A549 (cell line): ENCODE results near the gene CDYL2. TPM values are rescaled to one million over a fixed set of nuclear protein-coding genes. Genes with fewer than 3 reads are reported as not detected.

Experiments
- ATAC-seq, 2 experiments: fragments of 200-7000 bp in 1 of 2; fragments of >200 bp in 1 of 2; cut with Nextera tagmentation in 1 of 2; cut with Tn5 transposase in 1 of 2; 3 replicates each; pipeline versions ENCODE4 v1.8.0 to v1.9.1; 2018 to 2020; ENCODE audit warnings: mild to moderate bottlenecking in 1 of 2, moderate library complexity in 1 of 2
- CTCF ChIA-PET: fragments of 300-600 bp; sonication (Branson Sonifier 250); formaldehyde crosslinking; extraction: SDS; loops from one replicate; lab custom pipeline; 2021; ENCODE audit warnings: antibody characterized with exemption, inconsistent platforms; lab: Yijun Ruan, JAX
- POLR2A ChIA-PET: fragments of 350-600 bp; formaldehyde crosslinking; extraction: SDS; loops from one replicate; lab custom pipeline; 2021; ENCODE audit warnings: antibody characterized with exemption, inconsistent platforms; lab: Yijun Ruan, JAX
- DNase-seq, 2 experiments: peaks; one replicate each; pipeline versions ENCODE4 v3.0.0 to v3.0.0-alpha.2; 2011 to 2016; ENCODE audit warnings: low read depth in 1 of 2, low spot score in 1 of 2
- FAIRE-seq: peaks from 2 replicates; lab custom pipeline; 2011; peaks lifted over from hg19 to GRCh38; lab: Jason Lieb, UNC
- H3K27ac ChIP-seq, 2 experiments: fragments of >200 bp; sonication (Bioruptor Twin); formaldehyde crosslinking; 3 replicates each; pipeline ENCODE4 v1.5.1; 2016 to 2017
- H3K4me1 ChIP-seq: fragments of >200 bp; sonication (Bioruptor Twin); formaldehyde crosslinking; 3 replicates; pipeline ENCODE4 v1.6.1; 2016
- H3K4me2 ChIP-seq: fragments of >200 bp; sonication (Bioruptor Twin); formaldehyde crosslinking; 3 replicates; pipeline ENCODE4 v1.6.1; 2016
- H3K4me3 ChIP-seq: fragments of >200 bp; sonication (Bioruptor Twin); formaldehyde crosslinking; 3 replicates; pipeline ENCODE4 v1.5.1; 2016
- H3K9me3 ChIP-seq: fragments of >200 bp; sonication (Bioruptor Twin); formaldehyde crosslinking; 3 replicates; pipeline ENCODE4 v1.6.1; 2016
- CHD2 ChIP-seq: fragments of 150-350 bp; IDR thresholded peaks from 2 replicates; pipeline ENCODE4 v1.6.1; 2014; ENCODE audit warnings: low read length; ENCODE audit not compliant: partially characterized antibody
- E2F6 ChIP-seq: IDR thresholded peaks from 2 replicates; pipeline ENCODE4 v1.6.1; 2012; ENCODE audit warnings: low read depth, borderline replicate concordance
- ELK1 ChIP-seq: fragments of 150-350 bp; IDR thresholded peaks from 2 replicates; pipeline ENCODE4 v1.6.1; 2014; ENCODE audit warnings: low read depth, mild to moderate bottlenecking, low read length
- HOXA7 ChIP-seq: fragments of 250-450 bp; sonication (Bioruptor Pico); IDR thresholded peaks from 2 replicates; pipeline ENCODE4 v1.5.0; 2020; ENCODE audit warnings: mild to moderate bottlenecking, moderate library complexity
- MAFK ChIP-seq: fragments of 450-650 bp; IDR thresholded peaks from 2 replicates; pipeline ENCODE4 v1.6.1; 2014; ENCODE audit not compliant: partially characterized antibody
- MAX ChIP-seq: IDR thresholded peaks from 2 replicates; pipeline ENCODE4 v1.6.1; 2012
- MYC ChIP-seq: IDR thresholded peaks from 2 replicates; pipeline ENCODE4 v1.6.1; 2012; ENCODE audit warnings: mild to moderate bottlenecking, inconsistent platforms, low read length, improper control_type of control experiment, borderline replicate concordance
- NR3C1 ChIP-seq: fragments of >200 bp; sonication (Bioruptor Twin); formaldehyde crosslinking; IDR thresholded peaks from 3 replicates; pipeline ENCODE4 v1.6.1; 2017
- RAD21 ChIP-seq, 2 experiments: fragments of >200 bp in 1 of 2; sonication (Bioruptor Twin) in 1 of 2; formaldehyde crosslinking in 1 of 2; IDR thresholded peaks in 1 of 2; conservative IDR thresholded peaks in 1 of 2; 2 replicates in 1 of 2; 3 replicates in 1 of 2; pipeline ENCODE4 v1.6.1; 2012 to 2018; ENCODE audit warnings: inconsistent platforms in 1 of 2
- RARB ChIP-seq: fragments of 250-450 bp; sonication (Bioruptor Pico); IDR thresholded peaks from 2 replicates; pipeline ENCODE4 v1.8.0; 2021; ENCODE audit warnings: mild to moderate bottlenecking, moderate library complexity
- SREBF2 ChIP-seq: fragments of 450-650 bp; IDR thresholded peaks from 2 replicates; pipeline ENCODE4 v1.6.1; 2014; ENCODE audit warnings: mild to moderate bottlenecking, moderate library complexity
- TFCP2L1 ChIP-seq: fragments of 250-450 bp; sonication (Bioruptor Pico); IDR thresholded peaks from 2 replicates; pipeline ENCODE4 v1.5.0; 2021; ENCODE audit warnings: mild to moderate bottlenecking
- ZC3H11A ChIP-seq: fragments of 450-650 bp; IDR thresholded peaks from 2 replicates; pipeline ENCODE4 v1.6.1; 2014; ENCODE audit warnings: antibody characterized with exemption, mild to moderate bottlenecking
- ZFP36 ChIP-seq: fragments of 450-650 bp; IDR thresholded peaks from 2 replicates; pipeline ENCODE4 v1.6.1; 2014; ENCODE audit warnings: borderline replicate concordance; ENCODE audit not compliant: partially characterized antibody
- WGBS: methylation state at CpG from one replicate; pipeline ENCODE4 v1.1.6; 2017; ENCODE audit errors: missing lambda C conversion rate; 5-methylcytosine and 5-hydroxymethylcytosine counted together
- polyA plus RNA-seq, 4 experiments: library from polyadenylated mRNA; depleted of rRNA in 3 of 4; stranded (reverse); fragments of >200 nt; fragmentation: RNase III in 1 of 4; extraction: RNeasy Plus Mini Kit Qiagen cat#74134 plus additional on column Dnase treatment in 1 of 4; gene quantifications; 2 replicates in 3 of 4; 3 replicates in 1 of 4; pipeline ENCODE4 v1.2.3, GENCODE V29; 2011 to 2017
- TF ChIP-seq, protein P1 (sequence below): fragments of >200 bp; sonication (Bioruptor Twin); formaldehyde crosslinking; IDR thresholded peaks from 3 replicates; pipeline ENCODE4 v1.6.1; 2016

CDYL2 gene
- polyA plus RNA-seq, 2 of the 4 experiments (the other 2 are of a cell fraction): 0.05 to 0.10 TPM

DNA sequence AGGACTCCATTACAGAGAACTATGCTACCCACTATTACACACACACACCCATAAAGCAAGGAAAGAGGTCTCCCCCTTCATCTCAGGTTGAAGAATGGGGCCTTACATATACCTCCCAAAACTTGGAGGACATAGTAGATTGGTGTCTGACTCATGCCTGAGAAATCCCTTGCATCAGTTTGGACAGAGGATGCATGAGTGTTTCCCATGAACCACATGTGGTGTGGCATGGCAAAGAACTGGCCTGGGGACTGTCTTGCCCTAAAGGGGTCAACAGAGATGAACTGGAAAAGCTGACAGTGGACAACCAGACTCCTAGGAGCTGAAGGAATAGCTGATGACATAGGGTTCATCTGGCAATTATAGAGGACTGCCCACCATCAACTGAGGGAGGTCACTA, 209.6 kb downstream of the CDYL2 start:
- TF ChIP-seq ELK1: no peak
- no peak for TF ChIP-seq MAX
- TF ChIP-seq RAD21 (conservative IDR thresholded peaks at IDR 0.05 in 1 of 2, IDR thresholded peaks at IDR 0.05 in 1 of 2): no peak
- TF ChIP-seq NR3C1: no peak
- no peak for TF ChIP-seq MAFK
- ATAC-seq (no peak), FAIRE-seq (no peak)

DNA sequence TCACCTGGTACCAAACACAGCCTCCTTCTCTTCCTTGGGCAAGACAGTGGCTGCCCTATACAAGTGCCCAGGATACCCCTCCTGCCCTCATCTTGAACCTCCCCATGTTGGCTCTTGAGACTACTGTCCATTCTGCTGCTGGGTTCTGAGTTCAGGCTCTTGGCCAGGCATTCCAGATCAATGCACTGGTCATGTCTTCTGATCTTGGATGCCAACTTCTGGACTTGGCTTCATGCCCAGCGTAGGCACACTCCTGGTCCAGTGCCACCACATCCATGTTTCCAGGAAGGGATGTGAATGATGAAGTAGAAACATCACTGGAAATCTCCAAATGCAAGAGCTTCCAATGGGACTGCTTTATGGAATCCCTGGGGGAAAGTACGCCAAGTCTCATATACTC, 212.1 kb downstream of the CDYL2 start:
- ATAC-seq (no peak), FAIRE-seq (no peak), DNase-seq (no peak)
- Histone ChIP-seq H3K9me3 (no peaks in the 10 kb centered on the region), H3K4me2 (no peak overlapping the region), H3K27ac (no peak overlapping the region)
- 18% methylated on average over 2 of the region's 2 CpGs for WGBS
- POLR2A ChIA-PET: no interaction called here
- CTCF ChIA-PET: interaction anchor here (0.6 kb wide), 1 partner anchor 10 kb away, joined by 3 read pairs; no protein-coding TSS in a partner anchor
- TF ChIP-seq MAFK (no peak), E2F6 (no peak)
- TF ChIP-seq, protein P1, sequence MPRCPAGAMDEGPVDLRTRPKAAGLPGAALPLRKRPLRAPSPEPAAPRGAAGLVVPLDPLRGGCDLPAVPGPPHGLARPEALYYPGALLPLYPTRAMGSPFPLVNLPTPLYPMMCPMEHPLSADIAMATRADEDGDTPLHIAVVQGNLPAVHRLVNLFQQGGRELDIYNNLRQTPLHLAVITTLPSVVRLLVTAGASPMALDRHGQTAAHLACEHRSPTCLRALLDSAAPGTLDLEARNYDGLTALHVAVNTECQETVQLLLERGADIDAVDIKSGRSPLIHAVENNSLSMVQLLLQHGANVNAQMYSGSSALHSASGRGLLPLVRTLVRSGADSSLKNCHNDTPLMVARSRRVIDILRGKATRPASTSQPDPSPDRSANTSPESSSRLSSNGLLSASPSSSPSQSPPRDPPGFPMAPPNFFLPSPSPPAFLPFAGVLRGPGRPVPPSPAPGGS: no peak
- TF ChIP-seq, all 56 proteins: peak for 0
- H3K4me1 ChIP-seq: no peaks in the 10 kb centered on the region
- no peak overlapping the region for H3K4me3 ChIP-seq

More for the DNA sequence above, 209.6 kb downstream of the CDYL2 start:
- H3K4me1 ChIP-seq: no peaks in the 10 kb centered on the region
- H3K4me3 ChIP-seq: no peak overlapping the region
- POLR2A ChIA-PET: no interaction called here
- DNase-seq: no peak
- H3K4me2 ChIP-seq: no peak overlapping the region
- H3K9me3 ChIP-seq: no peaks in the 10 kb centered on the region
- H3K27ac ChIP-seq: no peak overlapping the region
- CTCF ChIA-PET: interaction anchor here (0.5 kb wide), 1 partner anchor 1849 kb away, joined by 3 read pairs; no protein-coding TSS in a partner anchor

DNA sequence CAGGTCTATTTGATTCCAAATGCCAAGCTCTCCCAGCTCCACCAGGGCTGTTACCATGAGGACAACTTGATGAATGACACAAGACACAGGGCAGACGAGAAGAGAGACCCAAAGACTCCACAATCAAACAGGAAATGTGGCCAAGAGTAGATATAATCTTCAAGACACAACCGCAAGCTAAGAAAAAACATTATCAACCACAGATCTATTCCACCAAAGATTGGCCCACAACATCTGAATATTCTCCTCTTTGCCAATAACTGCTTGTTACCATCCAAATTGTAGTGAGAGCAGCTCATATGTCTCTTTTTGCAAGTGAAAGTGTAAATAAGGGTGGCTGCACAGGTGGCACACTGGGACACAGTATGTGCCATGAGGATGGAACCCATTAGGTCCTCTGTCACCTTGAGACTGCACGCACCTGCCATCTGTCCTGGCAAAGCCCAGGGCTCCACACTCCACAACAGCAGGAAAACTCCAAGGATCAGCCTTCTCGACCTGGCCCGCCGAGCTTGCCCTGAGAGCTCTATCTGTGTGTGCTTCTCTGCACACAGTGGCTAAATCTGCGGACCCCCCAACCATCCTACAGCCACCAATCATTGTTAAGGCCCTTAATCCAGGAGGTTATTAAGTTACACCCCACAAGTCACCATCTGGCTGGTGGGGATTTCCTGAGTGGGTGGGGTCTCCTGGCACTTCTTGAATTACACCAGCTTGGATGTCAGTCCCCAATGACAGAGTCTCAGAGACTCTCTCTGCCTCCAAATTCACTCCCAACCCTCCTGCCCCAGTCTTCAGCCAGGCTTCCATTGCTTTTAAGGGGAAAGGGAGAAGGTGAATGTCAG, 213.1 kb downstream of the CDYL2 start:
- H3K4me1 ChIP-seq: no peaks in the 10 kb centered on the region
- TF ChIP-seq ZFP36 (no peak), RARB (CRISPR knock-in tag) (no peak)
- TF ChIP-seq, all 56 proteins: peak for 0
- ATAC-seq (no peak), FAIRE-seq (no peak), DNase-seq (no peak)
- ChIA-PET POLR2A (no interaction called here), CTCF (no interaction called here)
- no peak overlapping the region for H3K4me2 ChIP-seq
- no peaks in the 10 kb centered on the region for H3K9me3 ChIP-seq
- 19% methylated on average over 7 of the region's 7 CpGs for WGBS
- H3K4me3 ChIP-seq: no peak overlapping the region
- no peak overlapping the region for H3K27ac ChIP-seq

DNA sequence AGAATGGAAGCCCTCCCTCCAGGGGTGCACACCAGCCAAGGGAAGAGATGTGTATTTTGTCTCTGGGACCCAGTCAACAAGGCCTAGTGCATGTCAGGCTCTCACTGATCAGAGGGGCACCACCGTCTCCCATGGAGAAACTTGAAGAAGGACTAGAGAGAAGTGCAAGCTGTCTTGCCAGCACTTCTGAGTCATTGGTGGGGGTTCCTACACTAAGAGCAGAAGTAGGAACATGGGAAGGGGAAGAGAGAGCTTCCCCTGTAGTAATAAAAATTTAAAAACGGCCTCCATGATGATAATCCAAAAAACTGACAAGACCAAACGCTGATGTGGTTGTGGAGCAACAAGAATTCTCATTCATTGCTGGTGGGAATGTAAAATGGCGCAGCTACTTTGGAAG, 217.3 kb downstream of the CDYL2 start:
- H3K27ac ChIP-seq: no peak overlapping the region
- WGBS: 10% methylated on average over 4 of the region's 4 CpGs
- H3K4me3 ChIP-seq: no peak overlapping the region
- ChIA-PET POLR2A (no interaction called here), CTCF (no interaction called here)
- ATAC-seq (no peak), FAIRE-seq (no peak), DNase-seq (no peak)
- no peak for TF ChIP-seq SREBF2
- TF ChIP-seq TFCP2L1 (CRISPR knock-in tag): no peak
- no peak for TF ChIP-seq MAFK
- TF ChIP-seq MYC: no peak
- no peak for TF ChIP-seq ZC3H11A
- no peak for TF ChIP-seq CHD2
- TF ChIP-seq HOXA7 (CRISPR knock-in tag): no peak
- H3K4me2 ChIP-seq: no peak overlapping the region
- no peaks in the 10 kb centered on the region for H3K4me1 ChIP-seq
- no peaks in the 10 kb centered on the region for H3K9me3 ChIP-seq
